Measurements from ENCODE around the gene DSC3.

The DSC3 gene

GRCh38 chr18:30989141-30989540 lies 53.4 kb downstream of the DSC3 start:
- H3K4me1 ChIP-seq (ENCODE audit: insufficient read depth, low read length): no peaks in the 10 kb centered on the region
- no peak overlapping the region for H2AFZ ChIP-seq (ENCODE audit: low read depth, low read length)
- H3K27ac ChIP-seq (ENCODE audit: low read length): no peak overlapping the region
- no peak overlapping the region for H3K9ac ChIP-seq (ENCODE audit: low read depth, low read length)
- no peaks in the 10 kb centered on the region for H3K36me3 ChIP-seq (ENCODE audit: insufficient read depth, low read length)
- no peak overlapping the region for H3K4me2 ChIP-seq (ENCODE audit: insufficient read depth, low read length)
- ATAC-seq (ENCODE audit: insufficient read depth, low read depth) (no peak), DNase-seq (no peak)
- H3K4me3 ChIP-seq (ENCODE audit: low read depth in 1 of 2, low read length in 2 of 2): no peak overlapping the region
- H3K9me3 ChIP-seq (ENCODE audit: insufficient read depth, low read length, severe bottlenecking): no peaks in the 10 kb centered on the region
- TF ChIP-seq EZH2 (IDR thresholded peaks at IDR 0.05; ENCODE audit: borderline replicate concordance, low read depth, low read length, severe bottlenecking) (no peak), CTCF (IDR thresholded peaks at IDR 0.05; ENCODE audit: borderline replicate concordance, extremely low read depth, low read length, poor library complexity, severe bottlenecking) (no peak)
- H4K20me1 ChIP-seq (ENCODE audit: insufficient read depth, low read length): no peaks in the 10 kb centered on the region
- no peaks in the 10 kb centered on the region for H3K27me3 ChIP-seq (ENCODE audit: insufficient read depth, low read length, poor library complexity)
- H3K79me2 ChIP-seq (ENCODE audit: insufficient read depth, low read length): no peaks in the 10 kb centered on the region

DNA sequence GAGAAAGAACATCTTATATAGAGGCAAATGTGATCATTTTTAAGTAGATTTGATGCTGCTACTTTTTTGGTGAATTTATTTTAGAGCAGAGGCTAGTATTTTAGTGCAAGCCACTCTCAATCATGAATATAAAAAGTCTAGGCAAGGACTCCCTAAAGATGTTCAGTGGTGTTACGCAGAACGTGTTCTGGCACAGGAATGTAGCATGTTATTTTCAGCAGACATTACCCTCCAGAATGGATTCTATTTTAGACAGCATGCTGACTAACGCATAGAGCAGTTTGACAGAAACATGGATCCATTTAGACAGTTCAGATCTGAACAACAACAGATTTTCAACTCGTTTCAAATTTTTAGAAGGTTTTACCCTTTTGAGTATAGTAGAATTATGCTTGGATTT lies 54.1 kb downstream of the DSC3 start:
- DNase-seq (no peak), ATAC-seq (ENCODE audit: insufficient read depth, low read depth) (no peak)
- Histone ChIP-seq H3K4me2 (ENCODE audit: insufficient read depth, low read length) (no peak overlapping the region), H3K9me3 (ENCODE audit: insufficient read depth, low read length, severe bottlenecking) (no peaks in the 10 kb centered on the region), H2AFZ (ENCODE audit: low read depth, low read length) (no peak overlapping the region), H3K36me3 (ENCODE audit: insufficient read depth, low read length) (no peaks in the 10 kb centered on the region), H3K4me3 (ENCODE audit: low read depth in 1 of 2, low read length in 2 of 2) (no peak overlapping the region), H3K4me1 (ENCODE audit: insufficient read depth, low read length) (no peaks in the 10 kb centered on the region), H4K20me1 (ENCODE audit: insufficient read depth, low read length) (no peaks in the 10 kb centered on the region), H3K27ac (ENCODE audit: low read length) (no peak overlapping the region), H3K79me2 (ENCODE audit: insufficient read depth, low read length) (no peaks in the 10 kb centered on the region), H3K27me3 (ENCODE audit: insufficient read depth, low read length, poor library complexity) (no peaks in the 10 kb centered on the region), H3K9ac (ENCODE audit: low read depth, low read length) (no peak overlapping the region)
- TF ChIP-seq EZH2 (IDR thresholded peaks at IDR 0.05; ENCODE audit: borderline replicate concordance, low read depth, low read length, severe bottlenecking) (no peak), CTCF (IDR thresholded peaks at IDR 0.05; ENCODE audit: borderline replicate concordance, extremely low read depth, low read length, poor library complexity, severe bottlenecking) (no peak)

- no peak for DNase-seq
- no peak for TF ChIP-seq EZH2 (IDR thresholded peaks at IDR 0.05; ENCODE audit: borderline replicate concordance, low read depth, low read length, severe bottlenecking)
- TF ChIP-seq CTCF (IDR thresholded peaks at IDR 0.05; ENCODE audit: borderline replicate concordance, extremely low read depth, low read length, poor library complexity, severe bottlenecking): no peak
- no peak overlapping the region for H3K4me3 ChIP-seq (ENCODE audit: low read depth in 1 of 2, low read length in 2 of 2)
- no peaks in the 10 kb centered on the region for H3K9me3 ChIP-seq (ENCODE audit: insufficient read depth, low read length, severe bottlenecking)
- no peaks in the 10 kb centered on the region for H3K27me3 ChIP-seq (ENCODE audit: insufficient read depth, low read length, poor library complexity)
- no peak overlapping the region for H3K9ac ChIP-seq (ENCODE audit: low read depth, low read length)
- no peaks in the 10 kb centered on the region for H4K20me1 ChIP-seq (ENCODE audit: insufficient read depth, low read length)
- H3K27ac ChIP-seq (ENCODE audit: low read length): no peak overlapping the region
- H3K79me2 ChIP-seq (ENCODE audit: insufficient read depth, low read length): no peaks in the 10 kb centered on the region
- no peak overlapping the region for H3K4me2 ChIP-seq (ENCODE audit: insufficient read depth, low read length)
- H3K36me3 ChIP-seq (ENCODE audit: insufficient read depth, low read length): no peaks in the 10 kb centered on the region
- ATAC-seq (ENCODE audit: insufficient read depth, low read depth): no peak
- H2AFZ ChIP-seq (ENCODE audit: low read depth, low read length): no peak overlapping the region
- no peaks in the 10 kb centered on the region for H3K4me1 ChIP-seq (ENCODE audit: insufficient read depth, low read length)
Observed at GRCh38 chr18:30987467-30988241, 54.9 kb downstream of the DSC3 start.

Measured in DND-41 (cell line).